Measurements from ENCODE around the gene HUS1B.

HUS1B gene

DNA sequence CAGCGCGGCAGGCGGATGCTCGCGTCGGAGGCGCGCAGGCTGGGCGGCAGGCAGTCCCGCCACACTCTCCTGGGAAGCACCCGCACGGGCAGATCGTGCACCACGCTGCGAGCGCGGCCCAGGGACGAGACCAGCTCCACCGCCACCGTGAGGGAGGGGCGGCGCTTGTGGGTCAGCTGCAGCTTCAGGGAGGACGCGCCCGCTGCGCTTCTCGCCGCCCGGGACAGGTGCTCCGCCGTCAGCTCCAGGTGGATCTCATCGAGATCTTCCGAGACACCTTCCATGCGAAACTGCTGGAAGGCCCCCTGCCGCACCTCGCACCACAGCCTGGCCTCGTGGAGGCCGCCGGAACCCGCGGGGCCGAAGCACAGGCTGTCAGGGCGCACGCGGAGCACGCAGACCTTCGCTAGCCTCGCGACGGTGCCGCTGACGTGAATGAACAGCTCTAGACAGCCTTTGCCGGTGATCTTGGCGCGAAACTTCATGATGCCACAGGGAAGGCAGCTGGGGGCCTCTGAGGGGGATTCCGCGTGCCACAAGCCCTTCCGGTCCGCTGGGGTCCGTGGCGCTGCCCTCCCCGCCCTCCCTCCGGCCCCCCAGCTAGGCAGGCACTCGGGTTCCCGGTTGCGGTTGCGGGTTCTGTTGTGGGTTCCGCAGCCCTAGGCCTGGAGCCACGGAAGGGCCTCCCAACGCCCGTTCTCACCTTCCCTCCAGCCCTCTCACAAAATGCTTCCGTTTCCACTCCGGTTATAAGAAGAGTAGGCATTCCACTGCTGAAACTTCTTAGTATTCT lies at the start of gene HUS1B:
Gene HUS1B, minus strand, starts transcription at position 641 of the 793 bp plus-strand sequence. Its CDS starts 156 bp downstream, at position 485.
- H3K4me3 ChIP-seq (ENCODE audit: low read depth, low read length): no peak within 1 kb of the TSS
- no peak for DNase-seq (ENCODE audit: low read depth)
- TF ChIP-seq POLR2A (IDR thresholded peaks at IDR 0.05; ENCODE audit: extremely low read depth, insufficient read length) (no peak), CTCF (IDR thresholded peaks at IDR 0.05; ENCODE audit: low read depth, low read length) (no peak), MYC (IDR thresholded peaks at IDR 0.05; ENCODE audit: low read depth, low read length) (no peak)
- TF ChIP-seq, protein P1, sequence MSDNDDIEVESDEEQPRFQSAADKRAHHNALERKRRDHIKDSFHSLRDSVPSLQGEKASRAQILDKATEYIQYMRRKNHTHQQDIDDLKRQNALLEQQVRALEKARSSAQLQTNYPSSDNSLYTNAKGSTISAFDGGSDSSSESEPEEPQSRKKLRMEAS (IDR thresholded peaks at IDR 0.05; ENCODE audit: low read depth, low read length): no peak

DNA sequence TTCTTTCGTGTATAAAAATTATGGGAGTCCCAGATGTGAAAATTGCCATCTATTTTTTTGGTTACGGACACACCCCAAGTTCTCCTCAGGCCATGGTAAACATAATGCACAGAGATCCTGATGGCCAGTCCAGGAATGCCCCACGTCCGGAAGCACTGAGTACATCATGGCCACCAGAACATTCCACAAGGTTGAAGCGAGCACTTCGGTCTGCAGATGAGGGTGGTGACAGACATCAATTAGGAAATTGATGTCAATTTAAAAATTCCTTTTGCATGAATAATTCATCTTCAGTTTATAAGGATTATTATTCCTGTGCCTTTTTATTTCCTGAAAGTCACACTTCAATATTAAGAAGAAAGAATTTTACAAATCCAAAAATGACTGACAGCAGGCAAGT lies 49.2 kb upstream of the HUS1B start:
- no peak overlapping the region for H3K4me3 ChIP-seq (ENCODE audit: low read depth, low read length)
- DNase-seq (ENCODE audit: low read depth): no peak
- TF ChIP-seq, protein P1 (IDR thresholded peaks at IDR 0.05; ENCODE audit: low read depth, low read length): no peak
- TF ChIP-seq POLR2A (IDR thresholded peaks at IDR 0.05; ENCODE audit: extremely low read depth, insufficient read length) (no peak), CTCF (IDR thresholded peaks at IDR 0.05; ENCODE audit: low read depth, low read length) (no peak), MYC (IDR thresholded peaks at IDR 0.05; ENCODE audit: low read depth, low read length) (no peak)

DNA sequence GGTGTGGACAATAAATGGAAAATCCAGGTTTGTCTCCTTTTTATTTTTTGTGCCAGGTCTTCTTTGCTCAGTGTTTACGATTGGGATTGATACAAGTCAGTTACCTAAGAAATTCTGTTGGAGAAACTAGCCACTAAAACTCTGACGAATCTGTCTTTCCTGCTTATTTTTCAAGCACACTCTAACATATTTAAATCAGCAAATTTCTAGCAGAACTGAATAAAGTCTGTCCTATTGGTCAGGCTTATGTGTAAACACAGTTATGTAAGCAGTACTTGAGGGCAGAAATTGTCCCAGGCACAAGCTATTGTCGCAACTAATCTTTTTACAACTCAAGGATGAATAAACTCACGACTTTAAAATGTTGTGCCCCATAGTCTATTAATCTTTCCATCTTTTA lies 48.1 kb upstream of the HUS1B start:
- DNase-seq (ENCODE audit: low read depth): no peak
- no peak for TF ChIP-seq POLR2A (IDR thresholded peaks at IDR 0.05; ENCODE audit: extremely low read depth, insufficient read length)
- no peak for TF ChIP-seq CTCF (IDR thresholded peaks at IDR 0.05; ENCODE audit: low read depth, low read length)
- TF ChIP-seq MYC (IDR thresholded peaks at IDR 0.05; ENCODE audit: low read depth, low read length): no peak
- TF ChIP-seq, protein P1 (IDR thresholded peaks at IDR 0.05; ENCODE audit: low read depth, low read length): no peak

GRCh38 chr6:704046-704445 lies 47.1 kb upstream of the HUS1B start:
- H3K4me3 ChIP-seq (ENCODE audit: low read depth, low read length): no peak overlapping the region
- TF ChIP-seq CTCF (IDR thresholded peaks at IDR 0.05; ENCODE audit: low read depth, low read length) (no peak), MYC (IDR thresholded peaks at IDR 0.05; ENCODE audit: low read depth, low read length) (no peak), POLR2A (IDR thresholded peaks at IDR 0.05; ENCODE audit: extremely low read depth, insufficient read length) (no peak)
- TF ChIP-seq, protein P1 (IDR thresholded peaks at IDR 0.05; ENCODE audit: low read depth, low read length): no peak
- no peak for DNase-seq (ENCODE audit: low read depth)

More for the DNA sequence above, 48.1 kb upstream of the HUS1B start:
- no peak overlapping the region for H3K4me3 ChIP-seq (ENCODE audit: low read depth, low read length)

DNA sequence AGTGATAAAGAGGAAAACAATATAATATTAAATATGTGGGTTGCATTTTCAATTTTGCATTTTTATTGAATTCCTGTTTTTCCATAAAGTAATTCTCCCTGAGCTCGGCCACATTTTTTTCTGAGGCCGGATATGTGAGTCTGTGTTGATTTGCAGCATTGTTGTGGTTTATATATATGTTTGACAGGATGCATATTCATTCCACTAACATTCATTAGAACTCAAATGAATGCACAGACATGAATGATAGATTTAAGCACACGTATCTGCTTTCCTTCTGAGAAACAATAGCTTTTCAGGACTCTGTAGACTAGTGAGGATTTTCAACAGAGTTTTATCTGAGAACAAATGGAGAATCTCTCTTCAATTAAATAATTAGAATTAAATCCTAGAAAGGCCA lies 46.7 kb upstream of the HUS1B start:
- no peak for DNase-seq (ENCODE audit: low read depth)
- H3K4me3 ChIP-seq (ENCODE audit: low read depth, low read length): no peak overlapping the region
- TF ChIP-seq MYC (IDR thresholded peaks at IDR 0.05; ENCODE audit: low read depth, low read length): no peak
- TF ChIP-seq CTCF (IDR thresholded peaks at IDR 0.05; ENCODE audit: low read depth, low read length): no peak
- TF ChIP-seq, protein P1 (IDR thresholded peaks at IDR 0.05; ENCODE audit: low read depth, low read length): no peak
- no peak for TF ChIP-seq POLR2A (IDR thresholded peaks at IDR 0.05; ENCODE audit: extremely low read depth, insufficient read length)
